SW480 (cell line): Measurements from ENCODE around the gene REPS1.
"Not testable (repeated sequence)": the region's sequence is repeated elsewhere in the genome, so short reads cannot be mapped to it uniquely, and the experiment has no call there.

Experiments
- DNase-seq: peaks from one replicate; pipeline ENCODE4 v3.0.0-alpha.2; 2016; ENCODE audit warnings: low spot score

The REPS1 gene

GRCh38 chr6:138970159-138970558 is 17.9 kb downstream of the REPS1 start:
- DNase-seq: no peak

DNA sequence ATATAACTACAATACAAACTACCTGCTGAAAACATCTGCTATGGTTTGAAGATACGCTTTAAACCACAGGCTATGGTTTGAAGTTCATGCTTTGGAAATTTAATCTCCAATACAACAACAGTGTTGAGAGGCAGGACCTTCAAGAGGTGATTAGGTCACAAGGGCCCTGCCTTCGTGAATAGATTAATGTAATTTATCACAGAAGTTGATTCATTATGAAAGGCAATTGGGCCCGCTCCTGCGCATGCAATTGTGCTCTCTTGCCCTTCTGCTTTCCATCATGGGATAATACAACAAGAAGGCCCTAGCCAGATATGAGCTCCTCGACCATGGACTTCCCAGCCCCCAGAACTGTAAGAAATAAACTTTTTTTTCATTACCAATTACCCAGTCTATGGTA is 21.2 kb downstream of the REPS1 start:
- no peak for DNase-seq

- DNase-seq: no peak
Observed at GRCh38 chr6:138965971-138966370, 22.1 kb downstream of the REPS1 start.

GRCh38 chr6:138965291-138965874 is 22.7 kb downstream of the REPS1 start:
- DNase-seq: no peak

GRCh38 chr6:138964012-138964411 is 24.0 kb downstream of the REPS1 start:
- no peak for DNase-seq

DNA sequence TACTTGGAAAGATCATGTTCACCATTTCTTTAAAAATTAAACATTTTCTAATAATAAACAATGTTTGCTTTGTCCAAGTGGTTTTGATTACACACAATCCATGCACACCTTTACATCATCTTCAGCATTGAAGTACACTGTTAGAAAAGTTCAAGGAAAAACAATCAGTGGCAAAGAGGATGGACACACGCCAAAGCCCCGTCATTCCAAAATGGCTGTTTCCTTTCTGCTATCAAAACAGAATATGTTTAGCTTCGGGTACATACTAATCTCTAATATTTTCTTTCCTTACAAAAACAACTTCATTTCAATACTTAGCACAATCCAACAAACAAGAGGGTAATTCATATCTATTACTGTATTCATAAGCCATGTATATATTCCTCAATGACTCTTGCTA is 24.5 kb downstream of the REPS1 start:
- no peak for DNase-seq

- no peak for DNase-seq
Observed at GRCh38 chr6:138963119-138963518, 24.9 kb downstream of the REPS1 start.

DNA sequence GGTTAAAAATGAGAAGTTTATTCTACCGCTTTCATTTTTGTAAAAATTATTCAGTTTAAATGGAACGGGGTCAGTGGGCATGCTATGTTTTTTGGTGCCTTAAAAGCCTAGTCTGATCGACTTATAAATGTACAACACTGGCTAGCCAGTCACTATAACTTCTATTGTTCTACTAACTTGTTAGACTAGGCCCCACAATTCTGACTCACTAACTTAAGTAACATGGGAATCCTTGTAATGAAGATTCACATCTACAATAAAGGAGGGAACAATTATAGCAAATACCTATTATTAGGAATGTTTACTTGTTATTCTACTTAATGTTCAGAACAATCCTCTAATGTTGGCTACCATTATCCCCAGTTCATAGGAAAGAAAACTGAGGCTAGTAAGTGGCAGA is 28.5 kb downstream of the REPS1 start:
- no peak for DNase-seq

DNA sequence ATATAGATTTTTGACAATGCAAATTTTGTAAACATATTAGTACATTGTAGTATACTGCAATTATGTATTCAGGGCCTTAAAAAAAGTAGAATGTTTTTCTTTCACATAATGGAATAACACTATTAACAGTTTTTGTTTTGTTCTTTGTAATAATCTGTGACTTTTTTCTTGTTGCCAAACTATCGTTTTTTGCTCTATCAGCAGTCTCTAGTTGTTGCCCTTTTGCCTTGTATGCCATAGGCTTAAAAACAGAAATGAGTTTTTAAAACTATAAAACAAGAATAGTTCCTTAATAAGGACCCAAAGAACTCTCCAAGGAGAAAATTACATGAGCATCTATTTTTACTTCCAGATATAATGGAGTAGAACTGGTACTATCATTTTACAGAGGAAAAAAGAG is 29.5 kb downstream of the REPS1 start:
- DNase-seq: no peak

GRCh38 chr6:138957903-138958302 is 30.1 kb downstream of the REPS1 start:
- no peak for DNase-seq

DNA sequence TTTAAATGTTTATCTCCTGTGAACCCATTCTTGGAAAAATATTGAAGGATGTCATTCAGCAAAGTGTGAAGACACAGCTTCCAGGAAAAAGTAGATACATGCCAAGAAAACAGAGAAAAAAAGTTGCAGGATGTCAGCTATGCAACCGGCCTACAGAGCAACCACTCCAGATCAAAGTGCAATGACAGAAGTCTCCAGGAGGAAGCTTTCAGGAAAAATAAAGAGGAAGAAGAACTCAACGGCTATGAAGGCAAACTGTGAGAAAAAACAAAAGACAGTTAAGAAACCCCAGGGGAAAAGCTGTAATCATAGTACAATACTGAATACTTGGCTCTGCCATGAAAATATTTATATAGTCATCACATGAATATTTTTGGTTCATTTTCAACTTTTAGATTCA is 30.6 kb downstream of the REPS1 start:
- DNase-seq: no peak

DNA sequence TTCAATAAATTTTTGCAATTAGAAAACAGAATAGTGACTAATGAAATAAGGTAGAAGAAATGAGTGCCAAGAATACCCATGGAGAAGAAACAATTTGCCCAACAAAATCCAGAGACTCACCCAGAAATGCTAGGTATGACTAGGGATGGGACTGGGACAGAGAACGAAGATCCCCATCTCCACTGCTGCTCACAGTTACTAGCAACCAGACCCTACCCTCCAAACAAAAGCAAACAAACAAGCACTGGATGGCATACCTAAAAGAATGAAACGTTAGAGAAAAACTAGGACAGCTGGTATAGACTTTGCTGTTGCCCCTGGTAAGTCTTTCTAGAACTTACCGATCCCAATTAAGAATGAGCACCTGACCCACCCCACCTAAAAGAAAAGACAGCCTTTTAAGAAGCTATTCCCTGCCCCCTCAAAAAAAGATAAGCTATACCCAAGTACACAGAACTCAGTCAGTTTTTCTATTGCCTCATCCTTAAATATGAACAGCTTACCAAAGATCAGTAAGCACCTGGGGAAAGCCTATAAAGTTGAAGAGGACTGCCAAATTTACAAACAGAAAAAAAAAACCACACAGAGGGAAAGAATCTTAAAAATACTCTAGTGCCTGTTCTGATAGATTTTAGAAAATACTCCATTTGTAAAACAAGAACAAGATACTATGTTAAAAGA is 31.7 kb downstream of the REPS1 start:
- no peak for DNase-seq

GRCh38 chr6:138955262-138955661 is 32.8 kb downstream of the REPS1 start:
- no peak for DNase-seq

- no peak for DNase-seq
Observed at GRCh38 chr6:138953451-138953850, 34.6 kb downstream of the REPS1 start.

- no peak for DNase-seq
Observed at GRCh38 chr6:138948546-138949179, 39.4 kb downstream of the REPS1 start.

DNA sequence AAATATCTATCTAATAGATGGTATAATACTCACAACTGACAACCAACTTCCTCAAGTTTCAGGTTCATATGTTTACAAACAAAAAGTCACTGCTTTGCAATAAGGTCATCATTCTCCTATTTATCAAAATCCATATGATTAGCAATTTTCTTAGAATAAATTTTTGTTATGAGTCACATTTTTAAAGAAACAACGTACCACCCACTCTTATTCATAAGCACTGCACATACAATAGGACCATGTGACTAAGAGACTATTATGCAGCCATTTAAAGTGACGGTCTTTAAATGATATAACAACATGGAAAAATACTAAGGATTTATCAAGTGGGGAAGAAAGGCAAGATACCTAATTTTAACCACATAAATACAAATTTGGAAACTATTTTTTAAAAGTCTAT is 40.0 kb downstream of the REPS1 start:
- DNase-seq: no peak

DNA sequence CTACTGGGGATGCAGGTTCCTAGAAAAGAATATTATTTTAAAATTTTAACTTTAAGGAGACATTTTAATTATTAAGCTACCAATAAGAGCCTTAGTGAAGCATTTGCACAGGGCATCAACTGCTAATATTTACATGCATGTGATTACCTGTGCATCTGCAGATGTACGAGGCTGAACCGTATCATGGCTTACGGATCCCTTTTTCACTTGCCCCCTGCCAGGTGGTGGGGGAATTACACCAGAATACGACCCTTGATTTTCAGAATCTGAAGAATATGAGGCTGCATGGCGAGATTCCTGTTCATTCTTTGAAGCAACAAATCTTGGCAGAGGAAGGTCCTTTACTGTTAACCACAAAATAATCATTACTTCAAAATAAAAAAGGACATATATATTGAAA is 42.7 kb downstream of the REPS1 start:
- no peak for DNase-seq

DNA sequence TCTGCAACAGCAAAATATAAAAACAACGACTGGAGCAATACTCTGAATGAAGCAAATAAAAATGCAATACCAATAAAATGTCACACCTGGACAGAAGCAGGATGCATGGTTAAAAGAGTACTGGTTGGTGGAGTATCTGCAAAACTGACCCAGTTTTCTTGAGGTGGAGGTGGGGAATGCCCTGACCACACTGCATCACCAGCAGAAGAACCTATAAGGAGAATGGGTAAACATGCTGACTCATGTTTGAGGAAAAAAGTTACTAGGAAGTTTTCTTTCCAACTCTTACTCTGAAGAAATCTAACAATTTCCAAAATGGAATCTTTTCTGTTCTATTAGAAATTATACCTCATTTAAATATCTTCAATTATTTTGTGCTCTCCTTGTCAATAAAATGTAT is 43.6 kb downstream of the REPS1 start:
- DNase-seq: no peak

DNA sequence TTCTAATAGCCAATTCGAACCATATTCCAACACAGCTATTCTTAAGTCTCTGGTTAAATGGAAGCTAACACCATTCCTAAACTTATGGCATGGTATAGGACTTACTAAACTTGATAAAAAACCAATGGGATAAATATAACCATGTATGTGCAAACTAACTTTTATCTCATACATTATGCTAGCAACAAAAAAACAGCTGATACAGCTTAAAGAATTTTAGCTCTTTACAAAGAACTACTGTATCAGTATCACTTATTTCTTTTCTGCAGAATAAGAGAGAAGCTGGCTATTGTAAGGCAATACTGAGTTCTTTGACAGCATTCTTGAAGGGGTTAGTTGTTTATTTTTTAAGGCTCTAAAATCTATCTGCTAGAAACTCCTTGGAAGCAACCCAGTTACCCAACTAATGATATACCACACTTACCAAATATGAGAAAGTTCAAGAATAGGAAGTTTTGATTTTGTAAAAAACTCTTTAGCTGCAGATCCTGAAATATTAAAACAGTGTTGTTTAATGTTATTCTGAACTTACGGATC is 44.9 kb downstream of the REPS1 start:
- DNase-seq: no peak

DNA sequence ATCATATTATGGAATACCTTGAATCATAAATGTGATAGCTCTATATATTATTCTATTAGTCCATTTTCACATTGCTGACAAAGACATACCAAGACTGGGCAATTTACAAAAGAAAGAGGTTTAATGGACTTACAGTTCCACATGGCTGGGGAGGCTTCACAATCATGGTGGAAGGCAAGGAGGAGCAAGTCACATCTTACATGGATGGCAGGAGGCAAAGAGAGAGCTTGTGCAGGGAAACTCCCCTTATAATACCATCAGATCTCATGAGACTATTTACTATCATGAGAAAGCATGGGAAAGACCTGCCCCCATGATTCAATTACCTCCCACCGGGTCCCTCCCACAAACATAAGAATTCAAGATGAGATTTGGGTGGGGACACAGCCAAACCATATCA is 51.2 kb downstream of the REPS1 start:
- DNase-seq: not testable (repeated sequence)

DNA sequence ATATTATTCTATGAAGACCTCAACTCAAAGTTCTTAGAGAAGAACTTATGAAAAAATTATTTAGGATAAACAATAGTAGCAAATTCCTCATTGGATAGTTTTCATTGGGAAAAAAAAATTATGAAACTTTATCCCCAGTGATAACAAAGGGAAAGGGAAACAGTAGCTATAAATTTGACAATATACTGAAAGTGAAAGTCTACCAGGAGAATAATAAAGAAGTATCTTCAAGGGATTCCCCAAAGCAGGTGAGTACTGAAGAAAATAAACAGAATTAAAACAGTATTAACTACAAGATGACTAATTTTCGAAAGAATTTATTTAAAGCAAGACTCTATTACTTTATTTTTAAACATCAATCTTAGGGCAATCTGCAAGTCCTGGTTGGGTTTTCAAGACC is 56.4 kb downstream of the REPS1 start:
- no peak for DNase-seq

DNA sequence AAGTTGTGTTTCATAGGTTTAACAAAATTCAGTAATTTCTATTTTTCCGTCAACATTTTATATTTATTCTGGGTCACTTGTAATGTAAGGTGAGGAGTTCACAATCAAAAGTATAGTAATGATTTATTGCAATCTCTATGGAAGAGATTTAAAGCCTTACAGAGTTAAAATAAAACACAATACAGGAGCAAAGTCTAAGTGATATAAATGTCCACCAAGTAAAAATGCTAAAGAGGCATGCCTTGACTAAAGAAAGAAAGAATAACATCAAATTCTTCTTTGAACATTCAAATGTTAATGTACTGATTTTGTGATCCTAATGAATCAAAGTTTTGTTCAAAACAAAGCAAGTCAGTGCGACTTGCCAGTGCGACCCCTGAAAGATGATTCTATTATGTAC is 61.5 kb downstream of the REPS1 start:
- DNase-seq: no peak

GRCh38 chr6:138925806-138926205 is 62.2 kb downstream of the REPS1 start:
- DNase-seq: no peak

- DNase-seq: no peak
Observed at GRCh38 chr6:138923561-138923960, 64.5 kb downstream of the REPS1 start.
